ENCODE measurements around the gene NCOR2. TPM values are rescaled to one million over a fixed set of nuclear protein-coding genes. Genes with fewer than 3 reads are reported as not detected.

Gene NCOR2
- total and polyA plus RNA-seq, 2 donors (not counting 3 experiments of a cell fraction or from before 2014, with no cell fraction given) = 26.5 to 241 TPM

GRCh38 chr12:124543052-124543589, 24.3 kb downstream of the NCOR2 start:
- Histone ChIP-seq H3K27me3 (ENCODE audit: control insufficient read depth in 2 of 2, insufficient read depth in 2 of 2, low read length in 2 of 2) (no peaks in the 10 kb centered on the region), H3K4me3 (replicated peaks in 1 of 3; ENCODE audit: insufficient read depth in 1 of 3, low read depth in 1 of 3, low read length in 3 of 3) (no peak overlapping the region), H2AFZ (ENCODE audit: low read depth, low read length) (no peak overlapping the region), H3K4me2 (ENCODE audit: insufficient read depth, low read length) (no peak overlapping the region), H3K79me2 (ENCODE audit: control insufficient read depth, insufficient read depth, low read length) (peaks cover 62% of the 10 kb centered on the region), H3K9ac (replicated peaks; ENCODE audit: extremely low read depth, insufficient read depth, low read length) (no peak overlapping the region), H4K20me1 (replicated peaks; ENCODE audit: control insufficient read depth, extremely low read depth, insufficient read depth, low read length) (no peaks in the 10 kb centered on the region), H3K4me1 (ENCODE audit: control insufficient read depth, extremely low read depth, insufficient read depth, low read length) (peaks cover 14% of the 10 kb centered on the region), H3K9me1 (replicated peaks; ENCODE audit: control insufficient read depth, extremely low read depth, insufficient read depth, low read length) (no peaks in the 10 kb centered on the region), H3K27ac (ENCODE audit: insufficient read depth, low read depth, low read length) (no peak overlapping the region), H3K9me3 (replicated peaks; ENCODE audit: control insufficient read depth, insufficient read depth, low read length) (no peaks in the 10 kb centered on the region), H3K36me3 (ENCODE audit: control insufficient read depth in 2 of 2, extremely low read depth in 1 of 2, insufficient read depth in 2 of 2, low read length in 2 of 2) (no peaks in the 10 kb centered on the region)
- intact Hi-C loops (cut with micrococcal nuclease) = no loop called here
- no peak for FAIRE-seq
- DNase-seq (ENCODE audit: low read depth, low spot score) = no peak
- ChIA-PET POLR2A (no interaction called here), CTCF (no interaction called here)
- TF ChIP-seq GATA2 (IDR thresholded peaks at IDR 0.05; ENCODE audit: insufficient read depth, insufficient read length, low read depth, low read length) = no peak
- TF ChIP-seq MAX (IDR thresholded peaks at IDR 0.05; ENCODE audit: insufficient read depth, insufficient read length) = peak; percentile 61
- no TSS peak for BruUV-seq (replicated peaks)
- dilution Hi-C loops (cut with MboI; ENCODE audit: extremely low pct_ligation_motif_present, low sequenced_read_pairs) = no loop called here

- no peaks in the 10 kb centered on the region for H3K9me3 ChIP-seq (replicated peaks; ENCODE audit: control insufficient read depth, insufficient read depth, low read length)
- H3K36me3 ChIP-seq (ENCODE audit: control insufficient read depth in 2 of 2, extremely low read depth in 1 of 2, insufficient read depth in 2 of 2, low read length in 2 of 2) = no peaks in the 10 kb centered on the region
- H3K27me3 ChIP-seq (ENCODE audit: control insufficient read depth in 2 of 2, insufficient read depth in 2 of 2, low read length in 2 of 2) = no peaks in the 10 kb centered on the region
- TF ChIP-seq CTCF (IDR thresholded peaks at IDR 0.05; ENCODE audit: extremely low read depth in 1 of 2, insufficient read depth in 1 of 2, low read depth in 1 of 2, low read length in 2 of 2) (no peak), JUN (IDR thresholded peaks at IDR 0.05; ENCODE audit: borderline replicate concordance, insufficient read depth, insufficient read length, low read depth) (no peak), EZH2 (IDR thresholded peaks at IDR 0.05; ENCODE audit: borderline replicate concordance, low read depth, low read length, severe bottlenecking) (no peak), POLR2AphosphoS5 (IDR thresholded peaks at IDR 0.05; ENCODE audit: insufficient read depth, low read depth, low read length) (no peak), MYC (IDR thresholded peaks at IDR 0.05; ENCODE audit: low read depth, low read length) (no peak), GATA2 (IDR thresholded peaks at IDR 0.05; ENCODE audit: insufficient read depth, insufficient read length, low read depth, low read length) (no peak), FOS (IDR thresholded peaks at IDR 0.05; ENCODE audit: borderline replicate concordance, insufficient read depth, low read length) (no peak), MAX (IDR thresholded peaks at IDR 0.05; ENCODE audit: insufficient read depth, insufficient read length) (no peak), POLR2A (IDR thresholded peaks at IDR 0.05; ENCODE audit: low read depth, low read length) (no peak)
- intact Hi-C loops (cut with micrococcal nuclease) = no loop called here
- FAIRE-seq = no peak
- dilution Hi-C loops (cut with MboI; ENCODE audit: extremely low pct_ligation_motif_present, low sequenced_read_pairs) = no loop called here
- peaks cover 63% of the 10 kb centered on the region for H3K79me2 ChIP-seq (ENCODE audit: control insufficient read depth, insufficient read depth, low read length)
- CTCF ChIA-PET = interaction anchor here (0.5 kb wide), 1 partner anchor 153 kb away, joined by 3 read pairs; no protein-coding TSS in a partner anchor
- POLR2A ChIA-PET = no interaction called here
- H3K4me2 ChIP-seq (ENCODE audit: insufficient read depth, low read length) = no peak overlapping the region
- H3K27ac ChIP-seq (ENCODE audit: insufficient read depth, low read depth, low read length) = no peak overlapping the region
- no TSS peak for BruUV-seq (replicated peaks)
- H3K4me1 ChIP-seq (ENCODE audit: control insufficient read depth, extremely low read depth, insufficient read depth, low read length) = peaks cover 14% of the 10 kb centered on the region
- no peak overlapping the region for H2AFZ ChIP-seq (ENCODE audit: low read depth, low read length)
- no peak overlapping the region for H3K4me3 ChIP-seq (replicated peaks in 1 of 3; ENCODE audit: insufficient read depth in 1 of 3, low read depth in 1 of 3, low read length in 3 of 3)
- no peak overlapping the region for H3K9ac ChIP-seq (replicated peaks; ENCODE audit: extremely low read depth, insufficient read depth, low read length)
- H3K9me1 ChIP-seq (replicated peaks; ENCODE audit: control insufficient read depth, extremely low read depth, insufficient read depth, low read length) = no peaks in the 10 kb centered on the region
- no peaks in the 10 kb centered on the region for H4K20me1 ChIP-seq (replicated peaks; ENCODE audit: control insufficient read depth, extremely low read depth, insufficient read depth, low read length)
- DNase-seq (ENCODE audit: low read depth, low spot score) = no peak
Measured at GRCh38 chr12:124542021-124542949, 25.1 kb downstream of the NCOR2 start.
